ENCODE data around the gene NARS2. TPM values are rescaled to one million over a fixed set of nuclear protein-coding genes. Genes with fewer than 3 reads are reported as not detected.

The NARS2 gene
- total and polyA plus RNA-seq, 9 of the 15 experiments (the other 6 are each of a cell fraction or from before 2014, with no cell fraction given) = 26.8 to 48.0 (median 34.2) TPM

DNA sequence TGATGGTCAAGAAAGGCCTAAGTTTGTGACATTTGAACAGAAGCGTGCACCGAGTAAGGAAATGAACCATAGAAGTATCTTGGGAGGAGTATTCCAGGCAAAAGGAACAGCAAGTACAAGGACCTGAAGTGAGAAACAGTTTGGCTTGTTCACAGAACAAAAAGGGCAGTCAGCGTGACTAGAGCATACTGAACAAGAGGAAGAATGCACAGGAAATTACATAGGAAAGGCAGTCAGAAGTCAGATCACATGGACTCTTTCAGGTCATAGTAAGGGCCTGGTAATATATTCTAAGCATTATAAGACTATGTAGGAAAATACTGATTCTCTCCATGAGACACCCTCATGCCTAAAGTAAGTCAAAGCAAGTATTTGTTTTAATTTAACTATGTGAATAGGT is 104.8 kb downstream of the NARS2 start:
- FAIRE-seq = no peak
- ChIA-PET CTCF (ENCODE audit: low intra/inter-chr PET ratio) (no interaction called here), POLR2A (interaction anchor here (0.9 kb wide), 1 partner anchor 23 kb away, joined by 3 read pairs; no protein-coding TSS in a partner anchor)
- no TSS peak for BruUV-seq (replicated peaks)
- 91% methylated on average over 3 of the region's 3 CpGs for WGBS (ENCODE audit: insufficient coverage, low coverage, missing lambda C conversion rate)
- H3K9me3 ChIP-seq (replicated peaks; ENCODE audit: control insufficient read depth, insufficient read depth, low read depth, low read length) = no peaks in the 10 kb centered on the region
- no peak overlapping the region for H3K4me2 ChIP-seq (ENCODE audit: insufficient read depth, low read length)
- ATAC-seq = peak; percentile 34; the same call in 1 of the 3 replicates
- no peak overlapping the region for H3K9ac ChIP-seq (ENCODE audit: insufficient read depth in 1 of 2, low read depth in 2 of 2, low read length in 2 of 2)
- H3K4me3 ChIP-seq = no peak overlapping the region
- H3K27ac ChIP-seq (ENCODE audit: extremely low read depth, low read depth, low read length) = no peak overlapping the region; the same call in 2 of the 3 replicates
- H3K36me3 ChIP-seq (ENCODE audit: control insufficient read depth, insufficient read depth, low read length) = peaks cover 13% of the 10 kb centered on the region
- no peaks in the 10 kb centered on the region for H3K79me2 ChIP-seq (ENCODE audit: control insufficient read depth, insufficient read depth, low read length)
- H3K27me3 ChIP-seq (ENCODE audit: control insufficient read depth in 2 of 2, insufficient read depth in 2 of 2, low read length in 2 of 2) = no peaks in the 10 kb centered on the region
- H4K20me1 ChIP-seq (replicated peaks; ENCODE audit: control insufficient read depth, insufficient read depth, low read length) = no peaks in the 10 kb centered on the region
- no peaks in the 10 kb centered on the region for H3K9me1 ChIP-seq (ENCODE audit: control insufficient read depth, insufficient read depth, low read length)
- DNase-seq (ENCODE audit: extremely low read depth in 1 of 4, low spot score in 3 of 4) = no peak
- TF ChIP-seq CBFA2T3 (IDR thresholded peaks at IDR 0.05) (no peak), KLF13 (tag; IDR thresholded peaks at IDR 0.05; ENCODE audit: borderline replicate concordance, low read depth) (no peak), CBX8 (IDR thresholded peaks at IDR 0.05; ENCODE audit: borderline replicate concordance, extremely low read depth, low read depth, low read length, poor library complexity, severe bottlenecking) (no peak), RBM17 (IDR thresholded peaks at IDR 0.05; ENCODE audit: borderline replicate concordance, low read depth, low read length) (no peak), FOXJ3 (CRISPR knock-in tag; IDR thresholded peaks at IDR 0.05) (no peak)
- no peaks in the 10 kb centered on the region for H3K4me1 ChIP-seq (replicated peaks in 1 of 2; ENCODE audit: control insufficient read depth in 2 of 2, insufficient read depth in 2 of 2, low read length in 2 of 2)
- in situ Hi-C loops (cut with MboI) (no loop called here), intact Hi-C loops (cut with micrococcal nuclease) (no loop called here)
- no peak overlapping the region for H2AFZ ChIP-seq (ENCODE audit: low read depth, low read length)

DNA sequence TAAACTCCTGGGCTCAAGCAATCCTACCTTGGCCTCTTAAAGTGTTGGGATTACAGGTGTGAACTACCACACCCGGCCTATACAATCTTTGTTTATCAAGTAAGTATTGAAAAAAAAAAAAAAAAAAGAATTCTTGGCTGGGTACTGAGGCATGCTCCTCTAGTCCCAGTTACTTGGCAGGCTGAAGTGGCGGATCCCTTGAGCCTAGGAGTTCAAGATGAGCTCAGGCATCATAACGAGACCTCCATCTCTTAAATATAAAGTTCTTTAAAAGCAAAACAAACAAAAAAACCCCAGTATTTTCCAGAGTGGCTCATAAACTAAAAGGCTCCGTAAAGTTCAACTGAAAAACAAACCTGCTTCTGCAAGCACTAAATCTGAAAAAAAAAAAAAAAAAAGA is 106.7 kb downstream of the NARS2 start:
- in situ Hi-C loops (cut with MboI) = no loop called here
- no peaks in the 10 kb centered on the region for H3K27me3 ChIP-seq (ENCODE audit: control insufficient read depth in 2 of 2, insufficient read depth in 2 of 2, low read length in 2 of 2)
- WGBS (ENCODE audit: insufficient coverage, low coverage, missing lambda C conversion rate) = 90% methylated on average over 4 of the region's 4 CpGs

More for the DNA sequence above, 106.7 kb downstream of the NARS2 start:
- intact Hi-C loops (cut with micrococcal nuclease) = no loop called here
- H3K27ac ChIP-seq (ENCODE audit: extremely low read depth, low read depth, low read length) = no peak overlapping the region
- H3K4me2 ChIP-seq (ENCODE audit: insufficient read depth, low read length) = no peak overlapping the region
- DNase-seq (ENCODE audit: extremely low read depth in 1 of 4, low spot score in 3 of 4) (no peak), ATAC-seq (no peak), FAIRE-seq (no peak)
- no peak overlapping the region for H3K4me3 ChIP-seq
- no peak for TF ChIP-seq MTA1 (IDR thresholded peaks at IDR 0.05; ENCODE audit: borderline replicate concordance)
- TF ChIP-seq EGR1 (conservative IDR thresholded peaks at IDR 0.05) = no peak
- TF ChIP-seq, protein P1, sequence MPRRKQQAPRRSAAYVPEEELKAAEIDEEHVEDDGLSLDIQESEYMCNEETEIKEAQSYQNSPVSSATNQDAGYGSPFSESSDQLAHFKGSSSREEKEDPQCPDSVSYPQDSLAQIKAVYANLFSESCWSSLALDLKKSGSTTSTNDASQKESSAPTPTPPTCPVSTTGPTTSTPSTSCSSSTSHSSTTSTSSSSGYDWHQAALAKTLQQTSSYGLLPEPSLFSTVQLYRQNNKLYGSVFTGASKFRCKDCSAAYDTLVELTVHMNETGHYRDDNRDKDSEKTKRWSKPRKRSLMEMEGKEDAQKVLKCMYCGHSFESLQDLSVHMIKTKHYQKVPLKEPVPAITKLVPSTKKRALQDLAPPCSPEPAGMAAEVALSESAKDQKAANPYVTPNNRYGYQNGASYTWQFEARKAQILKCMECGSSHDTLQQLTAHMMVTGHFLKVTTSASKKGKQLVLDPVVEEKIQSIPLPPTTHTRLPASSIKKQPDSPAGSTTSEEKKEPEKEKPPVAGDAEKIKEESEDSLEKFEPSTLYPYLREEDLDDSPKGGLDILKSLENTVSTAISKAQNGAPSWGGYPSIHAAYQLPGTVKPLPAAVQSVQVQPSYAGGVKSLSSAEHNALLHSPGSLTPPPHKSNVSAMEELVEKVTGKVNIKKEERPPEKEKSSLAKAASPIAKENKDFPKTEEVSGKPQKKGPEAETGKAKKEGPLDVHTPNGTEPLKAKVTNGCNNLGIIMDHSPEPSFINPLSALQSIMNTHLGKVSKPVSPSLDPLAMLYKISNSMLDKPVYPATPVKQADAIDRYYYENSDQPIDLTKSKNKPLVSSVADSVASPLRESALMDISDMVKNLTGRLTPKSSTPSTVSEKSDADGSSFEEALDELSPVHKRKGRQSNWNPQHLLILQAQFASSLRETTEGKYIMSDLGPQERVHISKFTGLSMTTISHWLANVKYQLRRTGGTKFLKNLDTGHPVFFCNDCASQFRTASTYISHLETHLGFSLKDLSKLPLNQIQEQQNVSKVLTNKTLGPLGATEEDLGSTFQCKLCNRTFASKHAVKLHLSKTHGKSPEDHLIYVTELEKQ (CRISPR knock-in tag; IDR thresholded peaks at IDR 0.05) = no peak
- no peak for TF ChIP-seq LARP7 (IDR thresholded peaks at IDR 0.05)
- CTCF ChIA-PET (ENCODE audit: low intra/inter-chr PET ratio) = no interaction called here
- POLR2A ChIA-PET = no interaction called here
- no peaks in the 10 kb centered on the region for H3K9me1 ChIP-seq (ENCODE audit: control insufficient read depth, insufficient read depth, low read length)
- H3K9me3 ChIP-seq (replicated peaks; ENCODE audit: control insufficient read depth, insufficient read depth, low read depth, low read length) = no peaks in the 10 kb centered on the region
- H4K20me1 ChIP-seq (replicated peaks; ENCODE audit: control insufficient read depth, insufficient read depth, low read length) = no peaks in the 10 kb centered on the region
- no peak overlapping the region for H2AFZ ChIP-seq (ENCODE audit: low read depth, low read length)
- peaks cover 17% of the 10 kb centered on the region for H3K36me3 ChIP-seq (ENCODE audit: control insufficient read depth, insufficient read depth, low read length)
- no peak overlapping the region for H3K9ac ChIP-seq (ENCODE audit: insufficient read depth in 1 of 2, low read depth in 2 of 2, low read length in 2 of 2)
- H3K4me1 ChIP-seq (replicated peaks in 1 of 2; ENCODE audit: control insufficient read depth in 2 of 2, insufficient read depth in 2 of 2, low read length in 2 of 2) = no peaks in the 10 kb centered on the region
- H3K79me2 ChIP-seq (ENCODE audit: control insufficient read depth, insufficient read depth, low read length) = no peaks in the 10 kb centered on the region
- BruUV-seq (replicated peaks) = no TSS peak

Data from K562 (cell line).